ENCODE measurements around the gene PDLIM5. TPM values are rescaled to one million over a fixed set of nuclear protein-coding genes. Genes with fewer than 3 reads are reported as not detected.
"Not testable (repeated sequence)": the region's sequence is repeated elsewhere in the genome, so short reads cannot be mapped to it uniquely, and the experiment has no call there.

Gene PDLIM5
- total RNA-seq, 1 experiment from 2014 or later = 23.3 TPM

- DNase-seq (ENCODE audit: low read depth) = not testable (repeated sequence)
Measured at GRCh38 chr4:94557632-94558031, 105.9 kb downstream of the PDLIM5 start.

- DNase-seq (ENCODE audit: low read depth) = no peak
Measured at GRCh38 chr4:94558392-94558904, 106.7 kb downstream of the PDLIM5 start.

- no peak for DNase-seq (ENCODE audit: low read depth)
Measured at GRCh38 chr4:94559351-94559806, 107.6 kb downstream of the PDLIM5 start.

- DNase-seq (ENCODE audit: low read depth) = peak; percentile 28
Measured at GRCh38 chr4:94561249-94562024, 109.7 kb downstream of the PDLIM5 start.

GRCh38 chr4:94562285-94562684 lies 110.5 kb downstream of the PDLIM5 start:
- no peak for DNase-seq (ENCODE audit: low read depth)

- no peak for DNase-seq (ENCODE audit: low read depth)
Measured at GRCh38 chr4:94564252-94564651, 112.5 kb downstream of the PDLIM5 start.

- DNase-seq (ENCODE audit: low read depth) = no peak
Measured at GRCh38 chr4:94566420-94566819, 114.7 kb downstream of the PDLIM5 start.

GRCh38 chr4:94567811-94568210 lies 116.1 kb downstream of the PDLIM5 start:
- DNase-seq (ENCODE audit: low read depth) = no peak

- no peak for DNase-seq (ENCODE audit: low read depth)
Measured at GRCh38 chr4:94570558-94570957, 118.8 kb downstream of the PDLIM5 start.

- DNase-seq (ENCODE audit: low read depth) = no peak
Measured at GRCh38 chr4:94571298-94571697, 119.6 kb downstream of the PDLIM5 start.

GRCh38 chr4:94571715-94572114 lies 120.0 kb downstream of the PDLIM5 start:
- DNase-seq (ENCODE audit: low read depth) = no peak

- no peak for DNase-seq (ENCODE audit: low read depth)
Measured at GRCh38 chr4:94574050-94574449, 122.3 kb downstream of the PDLIM5 start.

GRCh38 chr4:94574616-94575015 lies 122.9 kb downstream of the PDLIM5 start:
- DNase-seq (ENCODE audit: low read depth) = no peak

- no peak for DNase-seq (ENCODE audit: low read depth)
Measured at GRCh38 chr4:94575652-94576051, 123.9 kb downstream of the PDLIM5 start.

- no peak for DNase-seq (ENCODE audit: low read depth)
Measured at GRCh38 chr4:94576210-94576609, 124.5 kb downstream of the PDLIM5 start.

GRCh38 chr4:94577136-94577535 lies 125.4 kb downstream of the PDLIM5 start:
- no peak for DNase-seq (ENCODE audit: low read depth)

- DNase-seq (ENCODE audit: low read depth) = no peak
Measured at GRCh38 chr4:94578195-94578594, 126.5 kb downstream of the PDLIM5 start.

- DNase-seq (ENCODE audit: low read depth) = no peak
Measured at GRCh38 chr4:94581766-94582165, 130.0 kb downstream of the PDLIM5 start.

GRCh38 chr4:94582517-94582916 lies 130.8 kb downstream of the PDLIM5 start:
- DNase-seq (ENCODE audit: low read depth) = no peak

- DNase-seq (ENCODE audit: low read depth) = no peak
Measured at GRCh38 chr4:94583914-94584641, 132.3 kb downstream of the PDLIM5 start.

GRCh38 chr4:94588896-94589693 lies 137.4 kb downstream of the PDLIM5 start:
- no peak for DNase-seq (ENCODE audit: low read depth)

GRCh38 chr4:94590493-94590892 lies 138.8 kb downstream of the PDLIM5 start:
- no peak for DNase-seq (ENCODE audit: low read depth)

Data from Daoy (cell line).